Measurements from ENCODE around the gene JAM3. TPM values are rescaled to one million over a fixed set of nuclear protein-coding genes. Genes with fewer than 3 reads are reported as not detected.
A peak's percentile ranks its signal among the peaks of the same experiment; 100 is the strongest.

The JAM3 gene
- total RNA-seq, 1 donor: 57.5 TPM

GRCh38 chr11:134034496-134035381 is 34.1 kb upstream of the JAM3 start:
- no peak overlapping the region for H3K4me3 ChIP-seq (ENCODE audit: insufficient read depth, low read length)
- TF ChIP-seq CTCF (IDR thresholded peaks at IDR 0.05; ENCODE audit: extremely low read depth, low read depth, low read length): no peak
- no peaks in the 10 kb centered on the region for H3K36me3 ChIP-seq (ENCODE audit: insufficient read depth, low read length)
- H3K4me1 ChIP-seq (ENCODE audit: insufficient read depth, low read length): peaks cover 12% of the 10 kb centered on the region
- H2AFZ ChIP-seq (ENCODE audit: low read length): peak overlapping the region; percentile 87
- peaks cover 29% of the 10 kb centered on the region for H3K27me3 ChIP-seq (ENCODE audit: insufficient read depth, low read length)
- H4K20me1 ChIP-seq (ENCODE audit: insufficient read depth, low read length): no peaks in the 10 kb centered on the region
- DNase-seq (ENCODE audit: insufficient read length, low spot score, missing footprints): peak; percentile 66
- H3K79me2 ChIP-seq (ENCODE audit: insufficient read depth, low read length): no peaks in the 10 kb centered on the region
- H3K27ac ChIP-seq (ENCODE audit: low read depth, low read length): no peak overlapping the region
- no peak overlapping the region for H3K4me2 ChIP-seq (ENCODE audit: insufficient read depth, low read length)
- H3K9me3 ChIP-seq (ENCODE audit: low read depth, low read length): no peaks in the 10 kb centered on the region

GRCh38 chr11:134036492-134037045 is 32.3 kb upstream of the JAM3 start:
- peak overlapping the region; percentile 96 for H3K4me2 ChIP-seq (ENCODE audit: insufficient read depth, low read length)
- no peak for DNase-seq (ENCODE audit: insufficient read length, low spot score, missing footprints)
- no peak for TF ChIP-seq CTCF (IDR thresholded peaks at IDR 0.05; ENCODE audit: extremely low read depth, low read depth, low read length)
- H3K9me3 ChIP-seq (ENCODE audit: low read depth, low read length): no peaks in the 10 kb centered on the region
- peak overlapping the region; percentile 84 for H2AFZ ChIP-seq (ENCODE audit: low read length)
- no peak overlapping the region for H3K27ac ChIP-seq (ENCODE audit: low read depth, low read length)
- H4K20me1 ChIP-seq (ENCODE audit: insufficient read depth, low read length): no peaks in the 10 kb centered on the region
- no peaks in the 10 kb centered on the region for H3K79me2 ChIP-seq (ENCODE audit: insufficient read depth, low read length)
- H3K4me1 ChIP-seq (ENCODE audit: insufficient read depth, low read length): peaks cover 12% of the 10 kb centered on the region
- H3K36me3 ChIP-seq (ENCODE audit: insufficient read depth, low read length): no peaks in the 10 kb centered on the region
- H3K27me3 ChIP-seq (ENCODE audit: insufficient read depth, low read length): peaks cover 14% of the 10 kb centered on the region
- peak overlapping the region; percentile 68 for H3K4me3 ChIP-seq (ENCODE audit: insufficient read depth, low read length)

DNA sequence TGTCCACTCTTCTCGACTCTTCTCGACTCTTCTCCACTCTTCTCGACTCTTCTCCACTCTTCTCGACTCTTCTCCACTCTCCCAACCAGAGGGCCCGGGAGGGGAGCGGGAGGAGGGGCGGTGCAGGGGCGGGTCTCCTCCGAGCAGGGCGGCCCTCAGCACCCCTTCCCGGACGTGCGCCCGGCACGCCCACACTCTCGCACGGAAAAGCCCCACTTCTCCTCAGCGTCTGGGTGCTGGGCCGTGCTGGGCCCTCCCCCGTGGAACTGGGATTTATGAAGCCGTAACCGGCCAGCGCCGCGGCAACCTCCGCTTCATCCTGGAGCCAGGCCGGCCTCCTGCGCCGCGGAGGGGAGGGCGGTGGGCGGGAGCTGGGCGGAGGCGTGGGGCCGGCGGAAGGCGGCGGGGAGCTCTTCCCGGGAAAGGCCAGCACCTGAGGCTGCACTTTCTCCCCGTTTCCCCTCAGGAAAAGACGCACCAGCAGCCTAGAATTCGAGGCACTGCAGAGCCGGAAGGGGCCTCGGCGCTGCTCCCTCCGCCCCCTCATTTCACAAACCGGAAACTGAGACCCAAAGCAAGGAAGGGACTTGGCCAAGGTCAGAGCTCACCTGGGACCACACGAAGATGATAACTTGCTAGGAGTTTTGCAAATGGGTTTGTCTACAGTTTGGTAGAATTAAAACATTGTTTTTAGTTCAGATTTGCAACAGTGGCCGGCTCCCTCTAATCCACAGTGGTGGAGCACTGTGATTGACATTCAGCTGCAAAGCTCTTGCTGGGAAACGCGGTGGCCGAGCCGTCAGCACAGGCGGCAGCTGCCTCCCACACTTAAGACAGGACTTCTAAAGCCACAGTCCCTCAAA is 31.6 kb upstream of the JAM3 start:
- peaks cover 7% of the 10 kb centered on the region for H3K27me3 ChIP-seq (ENCODE audit: insufficient read depth, low read length)
- H3K27ac ChIP-seq (ENCODE audit: low read depth, low read length): peak overlapping the region; percentile 33
- peak overlapping the region; percentile 96 for H3K4me2 ChIP-seq (ENCODE audit: insufficient read depth, low read length)
- peak; percentile 91 for DNase-seq (ENCODE audit: insufficient read length, low spot score, missing footprints)
- H3K9me3 ChIP-seq (ENCODE audit: low read depth, low read length): no peaks in the 10 kb centered on the region
- H2AFZ ChIP-seq (ENCODE audit: low read length): peak overlapping the region; percentile 84
- H3K79me2 ChIP-seq (ENCODE audit: insufficient read depth, low read length): no peaks in the 10 kb centered on the region
- H3K4me1 ChIP-seq (ENCODE audit: insufficient read depth, low read length): peaks cover 12% of the 10 kb centered on the region
- TF ChIP-seq CTCF (IDR thresholded peaks at IDR 0.05; ENCODE audit: extremely low read depth, low read depth, low read length): no peak
- H4K20me1 ChIP-seq (ENCODE audit: insufficient read depth, low read length): no peaks in the 10 kb centered on the region
- no peaks in the 10 kb centered on the region for H3K36me3 ChIP-seq (ENCODE audit: insufficient read depth, low read length)
- peak overlapping the region; percentile 68 for H3K4me3 ChIP-seq (ENCODE audit: insufficient read depth, low read length)

Data from osteoblast (primary cell).